GM15510 (cell line): ENCODE data around the gene CASZ1.

Experiments used
- POLR2A ChIP-seq: IDR thresholded peaks from 3 replicates; pipeline ENCODE4 v1.6.1; 2011; ENCODE audit warnings: borderline replicate concordance; ENCODE audit not compliant: insufficient read length; ENCODE audit errors: extremely low read depth

The CASZ1 gene

GRCh38 chr1:10637834-10638558 lies 158.4 kb downstream of the CASZ1 start:
- no peak for TF ChIP-seq POLR2A

- TF ChIP-seq POLR2A, result no peak
These were observed 159.0 kb downstream of the CASZ1 start for GRCh38 chr1:10637400-10637799.

GRCh38 chr1:10635992-10636391 lies 160.5 kb downstream of the CASZ1 start:
- TF ChIP-seq POLR2A, result no peak

GRCh38 chr1:10635085-10635896 lies 161.2 kb downstream of the CASZ1 start:
- no peak for TF ChIP-seq POLR2A

- TF ChIP-seq POLR2A, result no peak
These were observed 161.9 kb downstream of the CASZ1 start for GRCh38 chr1:10634428-10635084.

GRCh38 chr1:10634075-10634427 lies 162.4 kb downstream of the CASZ1 start:
- no peak for TF ChIP-seq POLR2A

- no peak for TF ChIP-seq POLR2A
These were observed 163.0 kb downstream of the CASZ1 start for GRCh38 chr1:10633416-10633815.

GRCh38 chr1:10632691-10633090 lies 163.8 kb downstream of the CASZ1 start:
- TF ChIP-seq POLR2A, result no peak

GRCh38 chr1:10631811-10632593 lies 164.4 kb downstream of the CASZ1 start:
- TF ChIP-seq POLR2A, result no peak

- TF ChIP-seq POLR2A, result no peak
These were observed 165.2 kb downstream of the CASZ1 start for GRCh38 chr1:10631121-10631810.

- TF ChIP-seq POLR2A, result no peak
These were observed 165.8 kb downstream of the CASZ1 start for GRCh38 chr1:10630661-10631120.

GRCh38 chr1:10629816-10630571 lies 166.5 kb downstream of the CASZ1 start:
- TF ChIP-seq POLR2A, result no peak

- no peak for TF ChIP-seq POLR2A
These were observed 167.2 kb downstream of the CASZ1 start for GRCh38 chr1:10629091-10629815.
